RPMI7951 (cell line): ENCODE data around the gene ITGB1. TPM values are rescaled to one million over a fixed set of nuclear protein-coding genes. Genes with fewer than 3 reads are reported as not detected.

Source experiments
- DNase-seq: peaks from one replicate; pipeline ENCODE4 v3.0.0-alpha.2; 2012; ENCODE audit warnings: low read depth
- total RNA-seq: library from RNA; depleted of rRNA; stranded (reverse); fragments of >200 nt; shearing (Covaris generic); gene quantifications from 2 replicates; pipeline ENCODE4 v1.2.3, GENCODE V29; 2014

Gene ITGB1
- total RNA-seq, 1 experiment from 2014 or later, result 2,059 TPM

GRCh38 chr10:32955790-32956189, 2.2 kb downstream of the ITGB1 start:
- no peak for DNase-seq

- DNase-seq, result no peak
These were observed 2.7 kb downstream of the ITGB1 start for GRCh38 chr10:32955299-32955772.

GRCh38 chr10:32954545-32955298, 3.3 kb downstream of the ITGB1 start:
- no peak for DNase-seq

GRCh38 chr10:32954080-32954479, 4.0 kb downstream of the ITGB1 start:
- DNase-seq, result no peak

- DNase-seq, result no peak
These were observed 4.6 kb downstream of the ITGB1 start for GRCh38 chr10:32953277-32953927.

- no peak for DNase-seq
These were observed 5.3 kb downstream of the ITGB1 start for GRCh38 chr10:32952541-32953276.

- DNase-seq, result no peak
These were observed 5.9 kb downstream of the ITGB1 start for GRCh38 chr10:32952094-32952493.

GRCh38 chr10:32951111-32951510, 6.9 kb downstream of the ITGB1 start:
- DNase-seq, result peak; percentile 44

- no peak for DNase-seq
These were observed 7.4 kb downstream of the ITGB1 start for GRCh38 chr10:32950591-32951108.

- no peak for DNase-seq
These were observed 8.8 kb downstream of the ITGB1 start for GRCh38 chr10:32949221-32949678.

- DNase-seq, result no peak
These were observed 9.6 kb downstream of the ITGB1 start for GRCh38 chr10:32948451-32948850.

- DNase-seq, result no peak
These were observed 10.4 kb downstream of the ITGB1 start for GRCh38 chr10:32947586-32947985.

GRCh38 chr10:32946108-32946507, 11.9 kb downstream of the ITGB1 start:
- no peak for DNase-seq

GRCh38 chr10:32943854-32944661, 14.0 kb downstream of the ITGB1 start:
- DNase-seq, result peak; percentile 33

GRCh38 chr10:32943395-32943794, 14.6 kb downstream of the ITGB1 start:
- DNase-seq, result no peak

- DNase-seq, result no peak
These were observed 15.9 kb downstream of the ITGB1 start for GRCh38 chr10:32942081-32942480.

GRCh38 chr10:32941357-32941756, 16.7 kb downstream of the ITGB1 start:
- DNase-seq, result no peak

GRCh38 chr10:32940321-32941301, 17.4 kb downstream of the ITGB1 start:
- no peak for DNase-seq

GRCh38 chr10:32939296-32940111, 18.5 kb downstream of the ITGB1 start:
- peak; percentile 88 for DNase-seq
